Non-pigmented ciliary epithelial cell (primary cell): ENCODE data around the gene GUCA2A.
"Not testable (repeated sequence)": the region's sequence is repeated elsewhere in the genome, so short reads cannot be mapped to it uniquely, and the experiment has no call there.

Experiments
- DNase-seq: peaks from one replicate; pipeline ENCODE4 v3.0.0-alpha.2; 2010; ENCODE audit warnings: low read depth

Gene GUCA2A

GRCh38 chr1:42164551-42165420, at the start of gene GUCA2A:
TSS of gene GUCA2A (minus strand) at chr1:42164745. CDS start at chr1:42164712, 33 bp downstream.
- DNase-seq = no peak

- DNase-seq = no peak
Measured at GRCh38 chr1:42211224-42211623, 46.7 kb upstream of the GUCA2A start.

- DNase-seq = no peak
Measured at GRCh38 chr1:42210421-42211133, 46.0 kb upstream of the GUCA2A start.

DNA sequence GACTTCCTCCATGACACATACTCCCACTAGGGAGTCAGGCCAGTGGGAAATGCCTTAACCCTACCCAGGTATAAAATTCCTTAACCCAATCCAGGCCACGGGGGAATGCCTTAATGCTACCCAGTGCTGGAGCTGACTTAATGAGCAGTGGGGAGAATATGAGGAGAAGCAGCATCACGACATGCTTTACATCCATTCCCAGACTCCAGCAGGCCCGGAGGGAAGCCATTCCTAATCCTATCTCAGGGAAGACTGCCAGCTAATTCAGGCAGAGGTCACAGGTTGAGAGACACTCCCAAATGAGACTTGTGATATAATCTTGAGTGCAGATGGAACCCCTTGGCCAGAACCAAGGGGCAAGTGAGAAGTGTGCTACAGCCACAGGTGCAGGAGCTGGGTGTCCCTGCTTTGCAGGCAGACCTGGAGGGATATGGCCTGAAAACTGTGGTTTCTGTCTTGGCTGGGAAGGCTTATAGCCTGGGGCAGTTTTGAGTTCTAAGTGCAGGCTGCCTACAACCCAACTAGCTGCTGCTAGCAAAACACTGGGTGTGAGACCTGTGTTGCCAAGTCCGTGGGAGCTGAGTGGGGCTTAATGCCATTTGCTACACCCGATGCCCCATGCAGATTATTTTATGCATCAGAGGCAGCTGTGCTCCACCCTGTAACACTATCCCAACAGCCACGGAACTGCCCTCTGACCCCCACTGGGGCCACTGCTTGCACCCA, 45.1 kb upstream of the GUCA2A start:
- no peak for DNase-seq

GRCh38 chr1:42206930-42207329, 42.4 kb upstream of the GUCA2A start:
- not testable (repeated sequence) for DNase-seq

- no peak for DNase-seq
Measured at GRCh38 chr1:42206164-42206563, 41.6 kb upstream of the GUCA2A start.

GRCh38 chr1:42201986-42202385, 37.4 kb upstream of the GUCA2A start:
- no peak for DNase-seq

DNA sequence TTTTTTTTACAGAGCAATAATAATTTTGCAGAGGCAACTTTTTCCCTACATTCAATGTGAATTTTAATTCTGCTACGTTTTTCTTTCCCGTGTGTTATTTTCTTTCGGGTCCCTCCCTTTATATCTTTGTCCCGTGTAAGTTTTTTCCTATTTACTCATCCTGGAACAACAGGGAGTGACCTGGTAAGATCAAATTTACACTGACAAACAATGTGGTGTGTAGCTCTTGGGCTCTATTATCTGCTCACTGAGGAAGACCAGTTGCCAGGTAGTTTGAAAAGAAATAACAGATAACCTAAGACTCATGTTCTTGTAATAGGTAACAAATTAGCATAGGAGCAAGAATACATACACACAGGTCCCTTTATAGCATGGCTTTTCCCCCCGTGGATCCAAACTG, 33.7 kb upstream of the GUCA2A start:
- DNase-seq = no peak

- no peak for DNase-seq
Measured at GRCh38 chr1:42195841-42196240, 31.3 kb upstream of the GUCA2A start.

DNA sequence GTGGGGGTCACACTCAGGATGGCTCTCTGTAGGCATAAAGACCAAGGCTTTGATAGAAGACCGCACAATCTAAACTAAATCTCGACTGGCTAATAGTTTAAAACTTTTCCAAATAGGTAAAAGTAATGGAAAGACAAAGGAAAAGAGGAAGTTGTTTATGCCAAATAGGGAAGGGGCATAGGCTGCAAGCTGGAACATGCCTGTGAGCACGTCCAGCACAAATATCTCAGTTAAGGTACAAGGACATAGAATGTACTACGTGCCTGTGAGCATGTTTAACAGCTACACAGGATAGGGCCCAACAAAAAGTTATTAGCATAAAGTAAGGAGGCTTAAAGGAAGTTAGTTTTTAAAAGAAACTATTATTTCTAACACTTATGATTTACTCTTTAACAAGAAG, 27.6 kb upstream of the GUCA2A start:
- DNase-seq = no peak

DNA sequence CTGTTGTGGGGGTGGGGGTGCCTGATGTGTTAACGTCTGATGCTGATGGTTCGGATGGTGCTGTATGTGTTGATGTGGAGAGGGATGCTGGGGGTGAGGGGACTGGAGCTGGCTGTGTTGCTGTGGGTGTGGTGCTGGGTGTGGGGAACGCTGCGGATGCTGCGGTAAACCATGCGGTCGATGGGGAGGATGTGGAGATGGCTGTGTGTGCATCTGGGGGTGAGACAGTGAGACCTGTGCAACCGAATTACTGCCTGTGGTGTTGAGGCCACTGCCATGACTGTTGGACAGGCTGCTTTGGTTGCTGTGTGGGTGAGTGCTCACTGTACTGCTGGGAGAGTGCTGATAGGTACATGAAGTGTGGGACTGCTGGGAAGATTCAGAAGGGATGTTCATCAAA, 26.8 kb upstream of the GUCA2A start:
- DNase-seq = no peak

DNA sequence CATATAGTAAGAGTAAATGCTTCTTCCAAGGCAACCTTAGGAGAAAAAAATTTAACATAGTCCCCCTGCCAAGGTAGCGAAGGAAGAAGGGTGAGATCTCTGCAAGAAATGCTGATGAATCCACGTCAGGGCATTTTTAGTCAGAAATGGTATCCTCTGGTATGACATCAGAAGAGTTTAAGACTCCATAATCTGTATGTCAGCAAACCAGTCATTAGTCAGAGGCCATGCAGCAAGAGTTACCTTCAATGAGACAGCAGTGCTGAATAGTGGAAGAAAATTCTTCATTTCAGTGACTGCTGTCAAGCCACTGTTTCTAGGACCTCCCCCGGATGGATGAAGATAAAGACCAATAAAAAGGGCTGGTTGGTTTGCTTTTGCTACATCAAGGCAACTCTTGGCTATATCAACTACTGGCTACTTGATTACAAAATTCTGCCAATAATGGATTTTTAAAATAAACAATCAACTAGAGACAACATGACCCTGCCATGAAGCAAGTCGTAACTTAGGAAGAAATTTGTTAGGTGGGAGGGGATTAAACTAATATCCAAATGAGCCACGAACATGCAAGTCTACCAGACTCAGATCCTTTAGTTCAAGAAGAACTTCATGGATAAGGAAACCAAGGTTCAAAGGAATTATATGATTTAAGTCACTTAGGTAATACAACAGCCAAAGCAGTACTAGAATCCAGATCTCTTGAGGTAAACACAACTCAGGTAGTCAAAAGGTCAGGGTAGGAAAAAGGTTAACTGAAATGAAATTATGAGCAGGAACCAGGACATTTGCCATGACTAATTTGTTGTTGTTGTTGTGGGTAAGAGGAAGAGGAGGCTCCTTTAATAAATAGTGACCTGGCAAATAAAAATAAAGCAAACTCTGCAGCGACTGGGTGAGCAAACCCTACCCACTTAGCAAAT, 25.6 kb upstream of the GUCA2A start:
- DNase-seq = no peak

DNA sequence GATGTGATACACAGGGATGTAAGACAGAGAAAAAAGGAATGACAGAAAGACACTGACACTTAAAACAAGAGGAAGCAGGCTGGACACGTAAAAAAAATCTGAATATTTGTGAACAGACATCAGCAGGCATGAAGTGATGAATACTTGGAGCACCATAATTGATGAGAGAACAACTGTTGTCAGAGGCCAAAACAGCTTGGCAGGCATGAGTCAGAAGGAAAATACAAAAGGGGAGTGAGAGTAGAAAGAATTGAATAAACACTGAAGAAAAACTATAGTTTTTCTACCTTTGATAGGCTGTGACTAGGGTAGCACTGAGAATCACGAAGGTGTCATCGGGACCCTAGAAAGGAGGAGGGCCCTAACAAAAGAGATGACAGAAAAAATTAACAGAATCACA, 21.6 kb upstream of the GUCA2A start:
- DNase-seq = no peak

DNA sequence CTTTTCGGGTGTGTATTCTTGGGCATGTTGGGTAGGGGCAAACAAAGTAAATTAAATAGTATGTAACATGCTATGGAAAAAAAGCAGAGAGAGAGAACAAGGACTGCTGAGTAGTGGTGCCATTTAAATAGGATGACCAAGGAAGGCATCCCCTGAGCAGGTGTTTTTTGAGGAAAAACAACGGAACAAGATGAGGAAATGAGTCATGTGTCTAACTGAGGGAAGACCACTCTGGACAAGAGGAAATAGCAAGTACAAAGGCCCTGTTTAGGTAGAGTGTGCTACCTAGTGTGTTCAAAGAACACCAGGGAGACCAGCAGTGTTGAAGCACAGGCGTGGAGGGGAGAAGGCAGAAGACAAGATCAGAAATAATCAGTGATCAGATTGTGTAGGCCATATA, 20.1 kb upstream of the GUCA2A start:
- DNase-seq = no peak

- DNase-seq = no peak
Measured at GRCh38 chr1:42183957-42184268, 19.4 kb upstream of the GUCA2A start.

- no peak for DNase-seq
Measured at GRCh38 chr1:42183210-42183956, 18.8 kb upstream of the GUCA2A start.

DNA sequence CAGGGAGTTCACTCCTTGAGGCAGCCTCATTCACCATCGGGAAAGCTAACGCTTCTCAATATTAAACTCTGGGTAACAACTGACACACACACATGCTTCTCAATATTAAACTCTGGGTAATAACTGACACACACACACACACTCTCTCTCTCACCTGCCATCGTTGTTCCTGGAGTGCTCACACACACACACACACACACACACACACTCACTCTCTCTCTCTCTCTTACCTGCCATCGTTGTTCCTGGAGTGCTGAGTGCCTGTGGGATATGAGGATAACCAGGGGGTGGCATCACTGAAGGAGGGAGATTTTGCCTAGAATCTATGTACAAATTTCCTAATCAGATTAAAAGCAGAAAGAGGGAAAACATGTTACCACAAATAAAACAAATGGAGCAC, 17.1 kb upstream of the GUCA2A start:
- DNase-seq = no peak

- no peak for DNase-seq
Measured at GRCh38 chr1:42179900-42180329, 15.4 kb upstream of the GUCA2A start.

DNA sequence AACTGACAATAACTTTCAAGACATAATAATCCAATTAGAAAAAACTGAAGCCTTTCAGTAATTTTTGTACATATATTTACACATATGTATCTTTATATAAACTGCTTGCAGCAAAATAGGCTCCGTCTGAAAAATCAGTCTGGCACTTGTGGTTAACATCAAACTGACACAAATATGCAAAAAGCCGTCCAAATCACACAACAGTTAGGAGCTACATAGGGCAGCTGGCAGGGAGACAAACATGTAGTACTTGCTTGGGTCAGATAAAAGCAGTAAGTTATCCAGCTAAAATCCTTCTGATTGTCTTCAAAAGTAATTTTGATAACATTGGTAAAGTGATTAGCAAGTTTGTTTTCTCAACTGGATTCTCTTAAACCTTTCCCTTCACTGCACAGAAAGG, 14.7 kb upstream of the GUCA2A start:
- no peak for DNase-seq

DNA sequence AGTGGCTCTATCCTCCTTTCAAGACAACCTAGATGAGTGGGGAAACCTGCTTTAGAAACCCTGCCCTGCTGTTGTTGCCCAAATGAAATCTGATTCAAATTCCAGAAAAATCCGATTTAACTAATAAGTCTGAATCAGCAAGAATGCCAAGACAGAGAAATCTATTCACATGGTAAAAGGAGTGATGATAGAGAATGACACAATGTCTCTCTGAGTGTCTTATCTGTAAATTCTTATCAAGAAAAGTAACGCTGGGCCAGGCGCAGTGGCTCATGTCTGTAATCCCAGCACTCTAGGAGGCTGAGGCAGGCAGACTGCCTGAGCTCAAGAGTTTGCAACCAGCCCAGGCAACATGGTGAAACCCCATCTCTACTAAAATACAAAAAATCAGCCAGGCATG, 13.7 kb upstream of the GUCA2A start:
- DNase-seq = no peak

DNA sequence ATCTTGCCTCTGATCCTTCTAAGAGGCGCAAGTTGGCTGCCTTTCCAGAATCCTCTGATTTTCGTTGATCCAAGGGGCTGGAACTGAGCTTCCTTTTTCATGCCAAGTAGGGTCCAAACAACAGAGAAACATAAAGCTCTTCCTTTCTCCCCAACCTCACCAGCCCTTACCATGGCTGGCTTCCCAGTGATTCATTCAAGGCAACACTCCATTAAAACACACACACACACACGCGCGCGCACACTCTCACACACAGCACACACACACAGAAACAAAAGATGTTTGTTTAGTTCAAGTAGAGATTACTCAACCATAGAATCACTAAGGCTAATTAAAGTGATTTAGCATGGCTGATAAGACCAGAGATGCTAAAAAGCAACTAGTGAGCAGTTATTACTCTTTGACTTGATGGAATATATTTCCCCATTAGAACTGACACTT, 13.0 kb upstream of the GUCA2A start:
- no peak for DNase-seq
